MM.1S (cell line): ENCODE data around the gene FRMD8.

Experiments
- DNase-seq: peaks from one replicate; pipeline ENCODE4 v3.0.0-alpha.2; 2015
- H2AFZ ChIP-seq: fragments of 300-600 bp; sonication (generic); 2 replicates; pipeline ENCODE4 v1.6.0; 2016; ENCODE audit warnings: antibody characterized with exemption, low read length
- H3F3A ChIP-seq: fragments of 300-600 bp; sonication (generic); 2 replicates; pipeline ENCODE4 v1.6.1; 2016; ENCODE audit warnings: mild to moderate bottlenecking, antibody characterized with exemption, low read length, moderate library complexity, mixed read lengths; ENCODE audit not compliant: insufficient read depth
- H3K27ac ChIP-seq: fragments of 300-600 bp; sonication (generic); 2 replicates; pipeline ENCODE4 v1.5.1; 2016; ENCODE audit warnings: mild to moderate bottlenecking, low read length
- H3K27me3 ChIP-seq: fragments of 300-600 bp; sonication (generic); replicated peaks from 2 replicates; pipeline ENCODE4 v1.6.0; 2016; ENCODE audit warnings: low read length; ENCODE audit not compliant: insufficient read depth
- H3K36me3 ChIP-seq: fragments of 300-600 bp; sonication (generic); replicated peaks from 2 replicates; pipeline ENCODE4 v1.6.1; 2016; ENCODE audit warnings: mild to moderate bottlenecking, low read length, mixed read lengths; ENCODE audit not compliant: insufficient read depth
- H3K4me1 ChIP-seq: fragments of 300-600 bp; sonication (generic); 2 replicates; pipeline ENCODE4 v1.6.1; 2016; ENCODE audit warnings: low read length, mixed read lengths
- H3K4me2 ChIP-seq: fragments of 300-600 bp; sonication (generic); 2 replicates; pipeline ENCODE4 v1.6.0; 2016; ENCODE audit warnings: low read depth, low read length
- H3K4me3 ChIP-seq: fragments of 300-600 bp; sonication (generic); 2 replicates; pipeline ENCODE4 v1.5.1; 2016; ENCODE audit warnings: low read length, mixed read lengths
- H3K79me2 ChIP-seq: fragments of 300-600 bp; sonication (generic); 2 replicates; pipeline ENCODE4 v1.6.1; 2016; ENCODE audit warnings: mixed run types, low read length, mixed read lengths
- H3K9ac ChIP-seq: fragments of 300-600 bp; sonication (generic); 2 replicates; pipeline ENCODE4 v1.6.1; 2016; ENCODE audit warnings: low read length, mixed read lengths
- H3K9me2 ChIP-seq: fragments of 300-600 bp; sonication (generic); replicated peaks from 2 replicates; pipeline ENCODE4 v1.6.1; 2016; ENCODE audit warnings: mild to moderate bottlenecking, low read length, mixed read lengths; ENCODE audit not compliant: insufficient read depth
- H3K9me3 ChIP-seq: fragments of 300-600 bp; sonication (generic); replicated peaks from 2 replicates; pipeline ENCODE4 v1.6.1; 2016; ENCODE audit warnings: mild to moderate bottlenecking, low read length, mixed read lengths; ENCODE audit not compliant: insufficient read depth
- H4K20me1 ChIP-seq: fragments of 300-600 bp; sonication (generic); 2 replicates; pipeline ENCODE4 v1.6.1; 2016; ENCODE audit warnings: mild to moderate bottlenecking, low read length, moderate library complexity, mixed read lengths; ENCODE audit not compliant: insufficient read depth
- EZH2 ChIP-seq: fragments of 300-600 bp; sonication (generic); optimal IDR thresholded peaks from 2 replicates; pipeline ENCODE3; 2017; ENCODE audit warnings: low read depth, mild to moderate bottlenecking, antibody characterized with exemption, low read length, mixed read lengths
- EZH2phosphoT487 ChIP-seq: fragments of 300-600 bp; sonication (generic); IDR thresholded peaks from 2 replicates; pipeline ENCODE4 v1.6.1; 2018; ENCODE audit warnings: antibody characterized with exemption, low read length
- TF ChIP-seq, protein P1 (sequence below): fragments of 300-600 bp; sonication (generic); IDR thresholded peaks from 2 replicates; pipeline ENCODE4 v1.5.1; 2016; ENCODE audit warnings: antibody characterized with exemption, low read length, mixed read lengths

FRMD8 gene

DNA sequence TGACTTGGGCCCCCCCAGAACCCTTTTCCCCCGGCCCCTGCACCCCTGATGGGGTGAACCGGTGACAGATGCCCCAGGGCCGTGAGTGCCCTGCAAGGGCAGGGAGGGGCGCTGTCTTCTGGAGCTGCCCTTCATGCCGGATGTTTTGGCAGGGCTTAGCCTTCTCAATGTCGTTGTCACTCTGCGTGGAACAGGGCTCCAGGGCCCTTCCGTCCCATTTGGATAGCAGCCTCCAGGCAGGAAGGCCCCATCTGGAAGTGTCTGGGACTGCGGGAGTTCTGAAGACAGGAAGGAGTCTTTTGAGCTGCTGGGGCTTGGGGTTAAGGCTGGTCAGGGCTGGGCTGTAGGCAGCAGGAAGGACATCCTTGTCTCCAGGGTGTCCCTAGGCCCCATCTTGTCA lies 4.6 kb downstream of the FRMD8 start:
- Histone ChIP-seq H3K4me3 (no peak overlapping the region), H3K27me3 (no peaks in the 10 kb centered on the region), H3K9ac (no peak overlapping the region), H3K36me3 (no peaks in the 10 kb centered on the region), H2AFZ (no peak overlapping the region), H3K79me2 (peaks cover 79% of the 10 kb centered on the region), H4K20me1 (no peaks in the 10 kb centered on the region), H3K9me2 (no peaks in the 10 kb centered on the region), H3K27ac (no peak overlapping the region), H3K4me1 (peaks cover 21% of the 10 kb centered on the region), H3K4me2 (no peak overlapping the region), H3F3A (peaks cover 17% of the 10 kb centered on the region), H3K9me3 (no peaks in the 10 kb centered on the region)
- no peak for DNase-seq
- TF ChIP-seq EZH2phosphoT487: no peak
- no peak for TF ChIP-seq EZH2
- TF ChIP-seq, protein P1, sequence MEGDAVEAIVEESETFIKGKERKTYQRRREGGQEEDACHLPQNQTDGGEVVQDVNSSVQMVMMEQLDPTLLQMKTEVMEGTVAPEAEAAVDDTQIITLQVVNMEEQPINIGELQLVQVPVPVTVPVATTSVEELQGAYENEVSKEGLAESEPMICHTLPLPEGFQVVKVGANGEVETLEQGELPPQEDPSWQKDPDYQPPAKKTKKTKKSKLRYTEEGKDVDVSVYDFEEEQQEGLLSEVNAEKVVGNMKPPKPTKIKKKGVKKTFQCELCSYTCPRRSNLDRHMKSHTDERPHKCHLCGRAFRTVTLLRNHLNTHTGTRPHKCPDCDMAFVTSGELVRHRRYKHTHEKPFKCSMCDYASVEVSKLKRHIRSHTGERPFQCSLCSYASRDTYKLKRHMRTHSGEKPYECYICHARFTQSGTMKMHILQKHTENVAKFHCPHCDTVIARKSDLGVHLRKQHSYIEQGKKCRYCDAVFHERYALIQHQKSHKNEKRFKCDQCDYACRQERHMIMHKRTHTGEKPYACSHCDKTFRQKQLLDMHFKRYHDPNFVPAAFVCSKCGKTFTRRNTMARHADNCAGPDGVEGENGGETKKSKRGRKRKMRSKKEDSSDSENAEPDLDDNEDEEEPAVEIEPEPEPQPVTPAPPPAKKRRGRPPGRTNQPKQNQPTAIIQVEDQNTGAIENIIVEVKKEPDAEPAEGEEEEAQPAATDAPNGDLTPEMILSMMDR: no peak

DNA sequence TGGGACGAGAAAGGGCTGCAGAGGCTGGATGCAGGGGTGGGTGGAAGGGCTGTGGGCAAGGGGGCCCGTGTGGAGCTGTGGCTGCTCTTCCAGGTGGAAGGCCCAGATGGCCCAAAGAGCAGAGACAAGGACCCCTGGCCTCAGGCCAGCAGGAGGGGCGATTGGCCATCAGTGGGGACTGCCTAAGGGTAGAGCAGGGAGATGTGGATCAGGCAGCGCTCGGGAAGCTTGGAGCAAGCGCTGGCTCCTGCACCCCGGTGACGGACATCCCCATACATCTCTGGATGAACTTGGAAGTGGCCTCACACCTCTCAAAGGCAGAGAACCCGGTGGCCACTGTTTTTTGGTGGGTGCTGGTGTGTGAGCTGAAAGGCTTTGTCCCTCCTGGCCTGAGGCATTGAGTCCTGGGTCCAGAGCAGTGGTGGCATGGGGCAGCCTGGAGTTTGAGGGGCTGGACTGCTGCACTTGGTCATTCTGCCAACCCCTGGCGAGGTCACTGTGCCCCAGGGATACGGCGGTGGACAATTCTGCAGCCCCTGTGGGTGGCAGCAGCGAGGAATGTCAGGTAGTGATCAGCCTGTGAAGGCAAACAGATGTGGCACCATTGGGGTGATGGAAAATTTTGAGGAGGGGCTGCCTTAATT lies 5.9 kb downstream of the FRMD8 start:
- Histone ChIP-seq H3K9me2 (no peaks in the 10 kb centered on the region), H3K4me1 (peaks cover 18% of the 10 kb centered on the region), H3K9ac (no peak overlapping the region), H3K4me2 (no peak overlapping the region), H4K20me1 (no peaks in the 10 kb centered on the region), H3K9me3 (no peaks in the 10 kb centered on the region), H3K36me3 (no peaks in the 10 kb centered on the region), H3K4me3 (no peak overlapping the region), H3K27ac (no peak overlapping the region), H2AFZ (no peak overlapping the region), H3K27me3 (no peaks in the 10 kb centered on the region), H3F3A (peaks cover 12% of the 10 kb centered on the region), H3K79me2 (peaks cover 69% of the 10 kb centered on the region)
- DNase-seq: no peak
- TF ChIP-seq EZH2: no peak
- TF ChIP-seq EZH2phosphoT487: no peak
- TF ChIP-seq, protein P1: no peak

DNA sequence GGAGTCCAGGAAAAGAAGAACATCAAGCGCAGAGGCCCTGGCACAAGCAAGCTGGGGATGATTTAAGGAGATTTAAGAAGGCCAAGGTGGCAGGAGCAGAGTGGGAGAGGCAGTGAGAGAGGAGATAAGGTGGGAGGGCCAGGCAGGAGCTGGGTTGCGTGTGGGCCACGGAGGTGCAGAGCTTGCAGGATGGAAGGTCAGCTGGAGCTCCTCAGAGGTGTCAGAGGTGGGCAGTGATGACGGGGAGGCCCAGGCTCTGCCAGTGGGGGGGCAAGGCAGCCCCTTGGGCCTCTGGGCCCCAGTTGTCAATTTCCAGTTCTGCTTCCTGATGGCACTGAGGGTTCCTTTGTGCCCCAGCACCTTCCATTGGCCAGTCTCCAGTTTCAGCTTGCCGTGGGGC lies 6.5 kb downstream of the FRMD8 start:
- H3K27ac ChIP-seq: no peak overlapping the region
- DNase-seq: no peak
- H3K4me1 ChIP-seq: peaks cover 15% of the 10 kb centered on the region
- TF ChIP-seq EZH2 (no peak), EZH2phosphoT487 (no peak)
- TF ChIP-seq, protein P1: no peak
- H2AFZ ChIP-seq: no peak overlapping the region
- no peak overlapping the region for H3K9ac ChIP-seq
- no peaks in the 10 kb centered on the region for H3K27me3 ChIP-seq
- H3F3A ChIP-seq: peaks cover 9% of the 10 kb centered on the region
- no peak overlapping the region for H3K4me2 ChIP-seq
- no peaks in the 10 kb centered on the region for H4K20me1 ChIP-seq
- H3K4me3 ChIP-seq: no peak overlapping the region
- no peaks in the 10 kb centered on the region for H3K36me3 ChIP-seq
- peaks cover 63% of the 10 kb centered on the region for H3K79me2 ChIP-seq
- no peaks in the 10 kb centered on the region for H3K9me2 ChIP-seq
- no peaks in the 10 kb centered on the region for H3K9me3 ChIP-seq
